Activated naive CD8-positive, alpha-beta T cell treated with anti-CD3 and anti-CD28 coated beads, Interleukin-2, amount 50 U/mL, for 16 hours (primary cell): ENCODE data around the gene COL19A1.

Experiments used
- DNase-seq: peaks from one replicate; pipeline ENCODE4 v3.0.0-alpha.2; 2020; ENCODE audit warnings: low read depth, low spot score

The COL19A1 gene

GRCh38 chr6:70124882-70125545, 258.7 kb downstream of the COL19A1 start:
- DNase-seq, result no peak

- no peak for DNase-seq
Observed at GRCh38 chr6:70125602-70126001, 259.2 kb downstream of the COL19A1 start.

GRCh38 chr6:70129341-70129740, 263.0 kb downstream of the COL19A1 start:
- DNase-seq, result no peak

- DNase-seq, result no peak
Observed at GRCh38 chr6:70130865-70131264, 264.5 kb downstream of the COL19A1 start.

- DNase-seq, result no peak
Observed at GRCh38 chr6:70131528-70131927, 265.2 kb downstream of the COL19A1 start.

- no peak for DNase-seq
Observed at GRCh38 chr6:70133246-70133645, 266.9 kb downstream of the COL19A1 start.

GRCh38 chr6:70134542-70134941, 268.2 kb downstream of the COL19A1 start:
- no peak for DNase-seq

GRCh38 chr6:70135219-70136160, 269.1 kb downstream of the COL19A1 start:
- no peak for DNase-seq

- no peak for DNase-seq
Observed at GRCh38 chr6:70136996-70137395, 270.6 kb downstream of the COL19A1 start.

- no peak for DNase-seq
Observed at GRCh38 chr6:70140496-70140895, 274.1 kb downstream of the COL19A1 start.

GRCh38 chr6:70142034-70142433, 275.7 kb downstream of the COL19A1 start:
- no peak for DNase-seq

- DNase-seq, result no peak
Observed at GRCh38 chr6:70145178-70145577, 278.8 kb downstream of the COL19A1 start.

GRCh38 chr6:70149209-70149788, 282.9 kb downstream of the COL19A1 start:
- no peak for DNase-seq

- no peak for DNase-seq
Observed at GRCh38 chr6:70150521-70150920, 284.2 kb downstream of the COL19A1 start.

- no peak for DNase-seq
Observed at GRCh38 chr6:70151616-70152015, 285.3 kb downstream of the COL19A1 start.

- no peak for DNase-seq
Observed at GRCh38 chr6:70152786-70153185, 286.4 kb downstream of the COL19A1 start.

GRCh38 chr6:70157086-70157485, 290.7 kb downstream of the COL19A1 start:
- no peak for DNase-seq

- no peak for DNase-seq
Observed at GRCh38 chr6:70160276-70160675, 293.9 kb downstream of the COL19A1 start.

- DNase-seq, result no peak
Observed at GRCh38 chr6:70162972-70163371, 296.6 kb downstream of the COL19A1 start.

- DNase-seq, result no peak
Observed at GRCh38 chr6:70163795-70164194, 297.4 kb downstream of the COL19A1 start.

GRCh38 chr6:70164556-70164955, 298.2 kb downstream of the COL19A1 start:
- no peak for DNase-seq
